ENCODE measurements around the gene SEMA3B.
A peak's percentile ranks its signal among the peaks of the same experiment; 100 is the strongest.

SEMA3B gene

GRCh38 chr3:50293079-50293801 lies 24.3 kb downstream of the SEMA3B start:
- H3K4me3 ChIP-seq (ENCODE audit: low read depth, low read length) = peak overlapping the region; percentile 52
- no peak for TF ChIP-seq CTCF (IDR thresholded peaks at IDR 0.05; ENCODE audit: borderline replicate concordance, insufficient read depth, low read depth, low read length)

GRCh38 chr3:50294089-50294488 lies 25.1 kb downstream of the SEMA3B start:
- no peak overlapping the region for H3K4me3 ChIP-seq (ENCODE audit: low read depth, low read length)
- no peak for TF ChIP-seq CTCF (IDR thresholded peaks at IDR 0.05; ENCODE audit: borderline replicate concordance, insufficient read depth, low read depth, low read length)

GRCh38 chr3:50294492-50295403 lies 25.8 kb downstream of the SEMA3B start:
- TF ChIP-seq CTCF (IDR thresholded peaks at IDR 0.05; ENCODE audit: borderline replicate concordance, insufficient read depth, low read depth, low read length) = no peak
- no peak overlapping the region for H3K4me3 ChIP-seq (ENCODE audit: low read depth, low read length)

GRCh38 chr3:50295553-50296431 lies 26.8 kb downstream of the SEMA3B start:
- no peak for TF ChIP-seq CTCF (IDR thresholded peaks at IDR 0.05; ENCODE audit: borderline replicate concordance, insufficient read depth, low read depth, low read length)
- H3K4me3 ChIP-seq (ENCODE audit: low read depth, low read length) = no peak overlapping the region

- TF ChIP-seq CTCF (IDR thresholded peaks at IDR 0.05; ENCODE audit: borderline replicate concordance, insufficient read depth, low read depth, low read length) = no peak
- no peak overlapping the region for H3K4me3 ChIP-seq (ENCODE audit: low read depth, low read length)
These were observed 27.9 kb downstream of the SEMA3B start for GRCh38 chr3:50296721-50297383.

- no peak for TF ChIP-seq CTCF (IDR thresholded peaks at IDR 0.05; ENCODE audit: borderline replicate concordance, insufficient read depth, low read depth, low read length)
- H3K4me3 ChIP-seq (ENCODE audit: low read depth, low read length) = no peak overlapping the region
These were observed 28.4 kb downstream of the SEMA3B start for GRCh38 chr3:50297384-50297775.

Data from GM12875 (cell line).